K562 (cell line): ENCODE data around the gene MYH9. TPM values are rescaled to one million over a fixed set of nuclear protein-coding genes. Genes with fewer than 3 reads are reported as not detected.
A peak's percentile ranks its signal among the peaks of the same experiment; 100 is the strongest.

Experiments used
- ATAC-seq: fragments of 200-7000 bp; cut with Tn5 transposase; 3 replicates; pipeline ENCODE4 v1.9.1; 2020; ENCODE audit warnings: moderate library complexity
- BruUV-seq: library from RNA; stranded (reverse); fragments of 400-500 nt; replicated peaks from 2 replicates; lab custom pipeline; 2021; lab: Mats Ljungman, UMichigan
- CTCF ChIA-PET: fragments of 300-600 bp; formaldehyde crosslinking; extraction: SDS; loops from one replicate; lab custom pipeline; 2021; ENCODE audit warnings: low intra/inter-chr PET ratio; lab: Yijun Ruan, JAX
- POLR2A ChIA-PET: fragments of 300-600, 350-650 bp; sonication (Branson Sonifier 250); formaldehyde crosslinking; extraction: SDS; loops from one replicate; lab custom pipeline; 2021; ENCODE audit warnings: antibody characterized with exemption, inconsistent platforms; lab: Yijun Ruan, JAX
- DNase-seq, 4 experiments: peaks; one replicate each; pipeline versions ENCODE4 v3.0.0 to v3.0.0-alpha.2; 2011 to 2018; ENCODE audit warnings: low spot score in 3 of 4, mixed read lengths in 3 of 4; ENCODE audit errors: extremely low read depth in 1 of 4
- FAIRE-seq: peaks from 2 replicates; lab custom pipeline; 2011; peaks lifted over from hg19 to GRCh38; lab: Jason Lieb, UNC
- H2AFZ ChIP-seq: 2 replicates; pipeline ENCODE4 v1.6.0; 2011; ENCODE audit warnings: low read depth, low read length, control low read depth, inconsistent platforms
- H3K27ac ChIP-seq: fragments of 200-600 bp; 3 replicates; pipeline ENCODE4 v1.8.0; 2011; ENCODE audit warnings: low read depth, mild to moderate bottlenecking, control low read depth, inconsistent platforms, low read length, moderate library complexity, mixed read lengths; ENCODE audit errors: extremely low read depth
- H3K27me3 ChIP-seq, 2 experiments: fragments of 300-600 bp in 1 of 2; 2 replicates in 1 of 2; 3 replicates in 1 of 2; pipeline versions ENCODE4 v1.6.0 to v1.8.0; 2011; ENCODE audit warnings: inconsistent platforms in 2 of 2, low read length in 2 of 2, mild to moderate bottlenecking in 1 of 2, mixed read lengths in 1 of 2, moderate library complexity in 1 of 2; ENCODE audit not compliant: control insufficient read depth in 2 of 2, insufficient read depth in 2 of 2
- H3K36me3 ChIP-seq: fragments of 300-600 bp; 3 replicates; pipeline ENCODE4 v1.8.0; 2011; ENCODE audit warnings: mild to moderate bottlenecking, low read length, inconsistent platforms; ENCODE audit not compliant: control insufficient read depth, insufficient read depth
- H3K4me1 ChIP-seq, 2 experiments: fragments of 200-600 bp in 1 of 2; replicated peaks in 1 of 2; 2 replicates in 1 of 2; 3 replicates in 1 of 2; pipeline versions ENCODE4 v1.5.1 to v1.8.0; 2011; ENCODE audit warnings: inconsistent platforms in 2 of 2, low read length in 2 of 2, mild to moderate bottlenecking in 1 of 2, mixed read lengths in 1 of 2, moderate library complexity in 1 of 2; ENCODE audit not compliant: control insufficient read depth in 2 of 2, insufficient read depth in 2 of 2
- H3K4me2 ChIP-seq: 2 replicates; pipeline ENCODE4 v1.6.1; 2011; ENCODE audit warnings: low read length, control low read depth, inconsistent platforms, mixed read lengths; ENCODE audit not compliant: insufficient read depth
- H3K4me3 ChIP-seq: fragments of 200-600 bp; sonication (generic), shearing (Covaris generic); 2 replicates; pipeline ENCODE4 v1.5.1; 2016; ENCODE audit warnings: control low read depth, inconsistent platforms
- H3K79me2 ChIP-seq: fragments of 200-600 bp; 3 replicates; pipeline ENCODE4 v1.8.0; 2011; ENCODE audit warnings: low read length, inconsistent platforms; ENCODE audit not compliant: control insufficient read depth, insufficient read depth
- H3K9ac ChIP-seq, 2 experiments: 2 replicates each; pipeline versions ENCODE4 v1.6.0 to v1.6.1; 2011; ENCODE audit warnings: low read depth in 2 of 2, low read length in 2 of 2, control low read depth in 1 of 2, inconsistent platforms in 1 of 2, mild to moderate bottlenecking in 1 of 2, mixed read lengths in 1 of 2; ENCODE audit not compliant: insufficient read depth in 1 of 2
- H3K9me1 ChIP-seq: one replicate; pipeline ENCODE4 v1.6.0; 2011; ENCODE audit warnings: inconsistent platforms, mild to moderate bottlenecking, low read length, moderate library complexity; ENCODE audit not compliant: control insufficient read depth, insufficient read depth
- H3K9me3 ChIP-seq: replicated peaks from 2 replicates; pipeline ENCODE4 v1.5.1; 2011; ENCODE audit warnings: low read depth, low read length, inconsistent platforms; ENCODE audit not compliant: control insufficient read depth, insufficient read depth
- H4K20me1 ChIP-seq: replicated peaks from 2 replicates; pipeline ENCODE4 v1.6.1; 2011; ENCODE audit warnings: low read length, inconsistent platforms, mixed read lengths; ENCODE audit not compliant: control insufficient read depth, insufficient read depth
- NCOA1 ChIP-seq: fragments of 450-650 bp; IDR thresholded peaks from 2 replicates; pipeline ENCODE4 v1.6.1; 2016; ENCODE audit warnings: low read depth
- XRCC4 ChIP-seq: IDR thresholded peaks from one replicate; pipeline ENCODE4 v1.6.1; 2011; ENCODE audit not compliant: insufficient read depth, insufficient read length; ENCODE audit errors: extremely low read depth
- ZBTB26 ChIP-seq: fragments of 450-650 bp; formaldehyde crosslinking; IDR thresholded peaks from 2 replicates; pipeline ENCODE4 v1.4.0; 2022; ENCODE audit warnings: missing genetic modification characterization
- ZC3H8 ChIP-seq: fragments of 450-650 bp; IDR thresholded peaks from 2 replicates; pipeline ENCODE4 v1.6.1; 2017
- WGBS: fragments of 100-300 bp; shearing (Covaris generic); methylation state at CpG from one replicate; pipeline ENCODE4 v1.1.6; 2016; ENCODE audit warnings: low coverage, mixed read lengths; ENCODE audit not compliant: insufficient coverage; ENCODE audit errors: missing lambda C conversion rate; 5-methylcytosine and 5-hydroxymethylcytosine counted together
- in situ Hi-C: fragments of 300-500 bp; cut with MboI; formaldehyde crosslinking; loops from 4 replicates; pipeline ENCODE4 v1.15.0; 2018; ENCODE audit warnings: inconsistent platforms, mixed read lengths
- intact Hi-C: fragments of 100-400 bp; cut with micrococcal nuclease; formaldehyde crosslinking; loops from 2 replicates; pipeline ENCODE4 v1.14.2; 2022
- polyA plus RNA-seq, 8 experiments: library from polyadenylated mRNA; depleted of rRNA in 4 of 8; stranded (reverse) in 5 of 8; unstranded in 3 of 8; fragments of >200 nt; fragmentation: Nextera tagmentation in 2 of 8; fragmentation: Illumina TruSeq in 1 of 8; extraction: Ambion mirVana in 2 of 8; extraction: Trizol in 1 of 8; gene quantifications; 2 replicates each; pipeline versions ENCODE4 v1.2.1 to v1.2.3, GENCODE V29; 2011 to 2014; ENCODE audit warnings: inconsistent platforms in 1 of 8, missing spikeins in 1 of 8
- total RNA-seq, 7 experiments: library from RNA; depleted of rRNA in 6 of 7; stranded (reverse); fragments of >200 nt in 6 of 7; fragmentation: Illumina TruSeq in 2 of 7; extraction: Trizol in 2 of 7; gene quantifications; 2 replicates each; pipeline versions ENCODE4 v1.2.1 to v1.2.3, GENCODE V29; 2011 to 2021; ENCODE audit warnings: low replicate concordance in 1 of 7
- TF ChIP-seq, protein P1 (sequence below): fragments of 450-650 bp; IDR thresholded peaks from 2 replicates; pipeline ENCODE4 v1.6.1; 2014; ENCODE audit warnings: low read depth, mild to moderate bottlenecking, moderate library complexity, borderline replicate concordance
- TF ChIP-seq, protein P2 (sequence below): fragments of 250-450 bp; sonication (Bioruptor Pico); IDR thresholded peaks from 2 replicates; pipeline ENCODE4 v1.4.0; 2020
- TF ChIP-seq, protein P3 (sequence below): sonication (generic); formaldehyde crosslinking; IDR thresholded peaks from 2 replicates; pipeline ENCODE4 v1.8.1; 2023; ENCODE audit warnings: mild to moderate bottlenecking, missing genetic modification reagents

Gene MYH9
- total and polyA plus RNA-seq, 9 of the 15 experiments (the other 6 are each of a cell fraction or from before 2014, with no cell fraction given): 0.71 to 111 (median 24.6) TPM

GRCh38 chr22:36334821-36335603, 52.8 kb downstream of the MYH9 start:
- DNase-seq: peak; percentile 24 to 55 (median 39)
- ATAC-seq: peak; percentile 11
- in situ Hi-C loops (no loop called here), intact Hi-C loops (loop anchor here (1.0 kb wide), 1 partner anchor 33 kb away; no protein-coding TSS in a partner anchor)
- Histone ChIP-seq H4K20me1 (no peaks in the 10 kb centered on the region), H3K4me1 (peaks cover 51 to 55% of the 10 kb centered on the region in 2 experiments), H3K27me3 (no peaks in the 10 kb centered on the region), H3K4me3 (no peak overlapping the region), H3K9me1 (no peaks in the 10 kb centered on the region), H2AFZ (no peak overlapping the region), H3K79me2 (peaks cover 38% of the 10 kb centered on the region), H3K9me3 (no peaks in the 10 kb centered on the region), H3K36me3 (peaks cover 73% of the 10 kb centered on the region), H3K4me2 (peak overlapping the region; percentile 68), H3K27ac (peak overlapping the region; percentile 91), H3K9ac (peak overlapping the region; percentile 65 to 82)
- no peak for FAIRE-seq
- POLR2A ChIA-PET: interaction anchor here (0.6 to 2.0 kb wide), 8 partner anchors 9 to 393 kb away, joined by 3 to 6 read pairs (median 4); partner anchors contain the start of gene MYH9
- WGBS: 53% methylated on average over 15 of the region's 17 CpGs
- no TSS peak for BruUV-seq
- CTCF ChIA-PET: no interaction called here
- TF ChIP-seq XRCC4: no peak
- no peak for TF ChIP-seq NCOA1
- no peak for TF ChIP-seq ZC3H8
- TF ChIP-seq, protein P1, sequence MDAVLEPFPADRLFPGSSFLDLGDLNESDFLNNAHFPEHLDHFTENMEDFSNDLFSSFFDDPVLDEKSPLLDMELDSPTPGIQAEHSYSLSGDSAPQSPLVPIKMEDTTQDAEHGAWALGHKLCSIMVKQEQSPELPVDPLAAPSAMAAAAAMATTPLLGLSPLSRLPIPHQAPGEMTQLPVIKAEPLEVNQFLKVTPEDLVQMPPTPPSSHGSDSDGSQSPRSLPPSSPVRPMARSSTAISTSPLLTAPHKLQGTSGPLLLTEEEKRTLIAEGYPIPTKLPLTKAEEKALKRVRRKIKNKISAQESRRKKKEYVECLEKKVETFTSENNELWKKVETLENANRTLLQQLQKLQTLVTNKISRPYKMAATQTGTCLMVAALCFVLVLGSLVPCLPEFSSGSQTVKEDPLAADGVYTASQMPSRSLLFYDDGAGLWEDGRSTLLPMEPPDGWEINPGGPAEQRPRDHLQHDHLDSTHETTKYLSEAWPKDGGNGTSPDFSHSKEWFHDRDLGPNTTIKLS: no peak
- TF ChIP-seq, protein P2, sequence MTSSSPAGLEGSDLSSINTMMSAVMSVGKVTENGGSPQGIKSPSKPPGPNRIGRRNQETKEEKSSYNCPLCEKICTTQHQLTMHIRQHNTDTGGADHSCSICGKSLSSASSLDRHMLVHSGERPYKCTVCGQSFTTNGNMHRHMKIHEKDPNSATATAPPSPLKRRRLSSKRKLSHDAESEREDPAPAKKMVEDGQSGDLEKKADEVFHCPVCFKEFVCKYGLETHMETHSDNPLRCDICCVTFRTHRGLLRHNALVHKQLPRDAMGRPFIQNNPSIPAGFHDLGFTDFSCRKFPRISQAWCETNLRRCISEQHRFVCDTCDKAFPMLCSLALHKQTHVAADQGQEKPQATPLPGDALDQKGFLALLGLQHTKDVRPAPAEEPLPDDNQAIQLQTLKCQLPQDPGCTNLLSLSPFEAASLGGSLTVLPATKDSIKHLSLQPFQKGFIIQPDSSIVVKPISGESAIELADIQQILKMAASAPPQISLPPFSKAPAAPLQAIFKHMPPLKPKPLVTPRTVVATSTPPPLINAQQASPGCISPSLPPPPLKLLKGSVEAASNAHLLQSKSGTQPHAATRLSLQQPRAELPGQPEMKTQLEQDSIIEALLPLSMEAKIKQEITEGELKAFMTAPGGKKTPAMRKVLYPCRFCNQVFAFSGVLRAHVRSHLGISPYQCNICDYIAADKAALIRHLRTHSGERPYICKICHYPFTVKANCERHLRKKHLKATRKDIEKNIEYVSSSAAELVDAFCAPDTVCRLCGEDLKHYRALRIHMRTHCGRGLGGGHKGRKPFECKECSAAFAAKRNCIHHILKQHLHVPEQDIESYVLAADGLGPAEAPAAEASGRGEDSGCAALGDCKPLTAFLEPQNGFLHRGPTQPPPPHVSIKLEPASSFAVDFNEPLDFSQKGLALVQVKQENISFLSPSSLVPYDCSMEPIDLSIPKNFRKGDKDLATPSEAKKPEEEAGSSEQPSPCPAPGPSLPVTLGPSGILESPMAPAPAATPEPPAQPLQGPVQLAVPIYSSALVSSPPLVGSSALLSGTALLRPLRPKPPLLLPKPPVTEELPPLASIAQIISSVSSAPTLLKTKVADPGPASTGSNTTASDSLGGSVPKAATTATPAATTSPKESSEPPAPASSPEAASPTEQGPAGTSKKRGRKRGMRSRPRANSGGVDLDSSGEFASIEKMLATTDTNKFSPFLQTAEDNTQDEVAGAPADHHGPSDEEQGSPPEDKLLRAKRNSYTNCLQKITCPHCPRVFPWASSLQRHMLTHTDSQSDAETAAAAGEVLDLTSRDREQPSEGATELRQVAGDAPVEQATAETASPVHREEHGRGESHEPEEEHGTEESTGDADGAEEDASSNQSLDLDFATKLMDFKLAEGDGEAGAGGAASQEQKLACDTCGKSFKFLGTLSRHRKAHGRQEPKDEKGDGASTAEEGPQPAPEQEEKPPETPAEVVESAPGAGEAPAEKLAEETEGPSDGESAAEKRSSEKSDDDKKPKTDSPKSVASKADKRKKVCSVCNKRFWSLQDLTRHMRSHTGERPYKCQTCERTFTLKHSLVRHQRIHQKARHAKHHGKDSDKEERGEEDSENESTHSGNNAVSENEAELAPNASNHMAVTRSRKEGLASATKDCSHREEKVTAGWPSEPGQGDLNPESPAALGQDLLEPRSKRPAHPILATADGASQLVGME (CRISPR knock-in tag): no peak
- no peak for TF ChIP-seq ZBTB26 (CRISPR knock-in tag)
- TF ChIP-seq, protein P3, sequence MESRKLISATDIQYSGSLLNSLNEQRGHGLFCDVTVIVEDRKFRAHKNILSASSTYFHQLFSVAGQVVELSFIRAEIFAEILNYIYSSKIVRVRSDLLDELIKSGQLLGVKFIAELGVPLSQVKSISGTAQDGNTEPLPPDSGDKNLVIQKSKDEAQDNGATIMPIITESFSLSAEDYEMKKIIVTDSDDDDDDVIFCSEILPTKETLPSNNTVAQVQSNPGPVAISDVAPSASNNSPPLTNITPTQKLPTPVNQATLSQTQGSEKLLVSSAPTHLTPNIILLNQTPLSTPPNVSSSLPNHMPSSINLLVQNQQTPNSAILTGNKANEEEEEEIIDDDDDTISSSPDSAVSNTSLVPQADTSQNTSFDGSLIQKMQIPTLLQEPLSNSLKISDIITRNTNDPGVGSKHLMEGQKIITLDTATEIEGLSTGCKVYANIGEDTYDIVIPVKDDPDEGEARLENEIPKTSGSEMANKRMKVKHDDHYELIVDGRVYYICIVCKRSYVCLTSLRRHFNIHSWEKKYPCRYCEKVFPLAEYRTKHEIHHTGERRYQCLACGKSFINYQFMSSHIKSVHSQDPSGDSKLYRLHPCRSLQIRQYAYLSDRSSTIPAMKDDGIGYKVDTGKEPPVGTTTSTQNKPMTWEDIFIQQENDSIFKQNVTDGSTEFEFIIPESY (CRISPR knock-in tag): peak; percentile 57; the same call in 1 of the 2 replicates
